GM12878 (cell line): ENCODE measurements around the gene NDUFAB1. TPM values are rescaled to one million over a fixed set of nuclear protein-coding genes. Genes with fewer than 3 reads are reported as not detected.

ENCODE experiments used
- CEBPB ChIP-seq, 2 experiments: fragments of 150-350 bp in 1 of 2; IDR thresholded peaks; 2 replicates each; pipeline ENCODE4 v1.6.1; 2012 to 2014; ENCODE audit warnings: low read depth in 2 of 2, low read length in 2 of 2, borderline replicate concordance in 1 of 2, inconsistent platforms in 1 of 2
- KAT2A ChIP-seq: conservative IDR thresholded peaks from 2 replicates; pipeline ENCODE4 v1.6.1; 2011; ENCODE audit warnings: low read depth, low read length; ENCODE audit not compliant: control insufficient read depth
- SREBF1 ChIP-seq: IDR thresholded peaks from 2 replicates; pipeline ENCODE4 v1.6.1; 2012; ENCODE audit warnings: mild to moderate bottlenecking, low read length
- WRNIP1 ChIP-seq: IDR thresholded peaks from 2 replicates; pipeline ENCODE4 v1.6.1; 2011; ENCODE audit warnings: low read depth, low read length, improper control_type of control experiment, borderline replicate concordance
- polyA plus RNA-seq, 11 experiments: library from polyadenylated mRNA; depleted of rRNA in 4 of 11; unstranded in 6 of 11; stranded (reverse) in 5 of 11; fragments of >200 nt; fragmentation: Nextera tagmentation in 4 of 11; fragmentation: Illumina TruSeq in 1 of 11; extraction: Ambion mirVana in 4 of 11; extraction: Trizol in 1 of 11; gene quantifications; 1 replicate in 1 of 11; 2 replicates in 10 of 11; pipeline versions ENCODE4 v1.2.1 to v1.2.3, GENCODE V29; 2011 to 2016; ENCODE audit warnings: inconsistent platforms in 2 of 11, missing spikeins in 2 of 11, low read depth in 1 of 11
- total RNA-seq, 4 experiments: library from RNA; depleted of rRNA in 3 of 4; stranded (reverse); fragments of >200 nt in 3 of 4; fragmentation: Illumina TruSeq in 1 of 4; extraction: Trizol in 1 of 4; gene quantifications; 2 replicates each; pipeline versions ENCODE4 v1.2.1 to v1.2.3, GENCODE V29; 2013 to 2021
- TF ChIP-seq, protein P1 (sequence below): fragments of 450-650 bp; IDR thresholded peaks from 2 replicates; pipeline ENCODE4 v1.6.1; 2017; ENCODE audit warnings: mild to moderate bottlenecking, moderate library complexity
- TF ChIP-seq, protein P2 (sequence below): IDR thresholded peaks from 2 replicates; pipeline ENCODE4 v1.6.1; 2012; ENCODE audit warnings: low read depth, low read length, improper control_type of control experiment

The NDUFAB1 gene
- total and polyA plus RNA-seq, 10 of the 15 experiments (the other 5 are each of a cell fraction or from before 2014, with no cell fraction given): 79.9 to 584 (median 231) TPM

DNA sequence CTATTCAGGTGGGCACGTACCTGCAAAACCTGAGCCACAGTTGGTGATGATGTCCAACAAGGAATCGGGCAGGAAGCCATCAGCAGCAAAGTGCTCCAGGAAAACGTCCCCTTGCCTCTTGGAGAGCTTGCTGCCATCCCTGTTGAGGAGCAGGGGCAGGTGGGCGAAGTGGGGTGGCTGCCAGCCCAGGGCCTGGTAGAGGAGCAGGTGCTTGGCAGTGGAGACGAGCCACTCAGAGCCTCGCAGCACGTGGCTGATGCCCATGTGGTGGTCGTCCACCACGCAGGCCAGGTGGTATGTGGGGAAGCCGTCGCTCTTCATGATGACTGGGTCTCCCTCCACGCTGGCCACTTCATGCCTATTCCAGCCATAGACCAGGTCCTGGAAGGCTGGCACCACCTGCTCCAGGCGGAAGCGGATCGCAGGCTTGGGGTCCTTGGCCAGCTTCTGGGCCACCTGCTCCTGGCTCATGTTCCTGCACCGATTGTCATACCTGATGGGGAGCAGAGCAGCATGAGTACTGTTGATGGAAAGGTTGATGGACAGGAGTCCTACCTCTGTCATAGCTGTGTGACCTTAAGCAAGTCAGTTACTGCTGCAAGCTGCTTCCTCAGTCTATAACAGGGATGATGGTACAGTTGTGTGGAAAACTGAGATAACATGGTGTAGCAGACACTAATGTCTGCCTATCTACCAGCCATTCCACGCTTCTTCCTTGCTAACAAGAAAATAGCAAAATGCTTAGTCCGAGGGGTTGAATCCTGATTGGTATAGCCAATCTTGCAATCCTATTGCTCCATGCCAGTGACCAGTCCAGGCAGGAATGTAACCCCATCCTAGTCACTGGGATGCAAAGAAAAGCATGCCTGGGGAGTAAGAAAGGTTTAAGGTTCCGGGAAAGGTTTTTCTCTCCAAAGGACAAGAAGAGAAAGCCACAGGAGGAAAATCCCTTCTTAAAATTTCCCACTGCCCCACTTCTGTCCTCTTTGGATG lies 61.0 kb downstream of the NDUFAB1 start (continued):
- TF ChIP-seq, protein P1, sequence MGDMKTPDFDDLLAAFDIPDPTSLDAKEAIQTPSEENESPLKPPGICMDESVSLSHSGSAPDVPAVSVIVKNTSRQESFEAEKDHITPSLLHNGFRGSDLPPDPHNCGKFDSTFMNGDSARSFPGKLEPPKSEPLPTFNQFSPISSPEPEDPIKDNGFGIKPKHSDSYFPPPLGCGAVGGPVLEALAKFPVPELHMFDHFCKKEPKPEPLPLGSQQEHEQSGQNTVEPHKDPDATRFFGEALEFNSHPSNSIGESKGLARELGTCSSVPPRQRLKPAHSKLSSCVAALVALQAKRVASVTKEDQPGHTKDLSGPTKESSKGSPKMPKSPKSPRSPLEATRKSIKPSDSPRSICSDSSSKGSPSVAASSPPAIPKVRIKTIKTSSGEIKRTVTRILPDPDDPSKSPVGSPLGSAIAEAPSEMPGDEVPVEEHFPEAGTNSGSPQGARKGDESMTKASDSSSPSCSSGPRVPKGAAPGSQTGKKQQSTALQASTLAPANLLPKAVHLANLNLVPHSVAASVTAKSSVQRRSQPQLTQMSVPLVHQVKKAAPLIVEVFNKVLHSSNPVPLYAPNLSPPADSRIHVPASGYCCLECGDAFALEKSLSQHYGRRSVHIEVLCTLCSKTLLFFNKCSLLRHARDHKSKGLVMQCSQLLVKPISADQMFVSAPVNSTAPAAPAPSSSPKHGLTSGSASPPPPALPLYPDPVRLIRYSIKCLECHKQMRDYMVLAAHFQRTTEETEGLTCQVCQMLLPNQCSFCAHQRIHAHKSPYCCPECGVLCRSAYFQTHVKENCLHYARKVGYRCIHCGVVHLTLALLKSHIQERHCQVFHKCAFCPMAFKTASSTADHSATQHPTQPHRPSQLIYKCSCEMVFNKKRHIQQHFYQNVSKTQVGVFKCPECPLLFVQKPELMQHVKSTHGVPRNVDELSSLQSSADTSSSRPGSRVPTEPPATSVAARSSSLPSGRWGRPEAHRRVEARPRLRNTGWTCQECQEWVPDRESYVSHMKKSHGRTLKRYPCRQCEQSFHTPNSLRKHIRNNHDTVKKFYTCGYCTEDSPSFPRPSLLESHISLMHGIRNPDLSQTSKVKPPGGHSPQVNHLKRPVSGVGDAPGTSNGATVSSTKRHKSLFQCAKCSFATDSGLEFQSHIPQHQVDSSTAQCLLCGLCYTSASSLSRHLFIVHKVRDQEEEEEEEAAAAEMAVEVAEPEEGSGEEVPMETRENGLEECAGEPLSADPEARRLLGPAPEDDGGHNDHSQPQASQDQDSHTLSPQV: no peak
- TF ChIP-seq KAT2A (no peak), SREBF1 (no peak), CEBPB (IDR thresholded peaks at IDR 0.05; ENCODE audit: borderline replicate concordance in 1 of 2, low read depth in 2 of 2, low read length in 2 of 2) (no peak), WRNIP1 (no peak)
- TF ChIP-seq, protein P2, sequence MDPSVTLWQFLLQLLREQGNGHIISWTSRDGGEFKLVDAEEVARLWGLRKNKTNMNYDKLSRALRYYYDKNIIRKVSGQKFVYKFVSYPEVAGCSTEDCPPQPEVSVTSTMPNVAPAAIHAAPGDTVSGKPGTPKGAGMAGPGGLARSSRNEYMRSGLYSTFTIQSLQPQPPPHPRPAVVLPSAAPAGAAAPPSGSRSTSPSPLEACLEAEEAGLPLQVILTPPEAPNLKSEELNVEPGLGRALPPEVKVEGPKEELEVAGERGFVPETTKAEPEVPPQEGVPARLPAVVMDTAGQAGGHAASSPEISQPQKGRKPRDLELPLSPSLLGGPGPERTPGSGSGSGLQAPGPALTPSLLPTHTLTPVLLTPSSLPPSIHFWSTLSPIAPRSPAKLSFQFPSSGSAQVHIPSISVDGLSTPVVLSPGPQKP: no peak
